IMR-90 (cell line): ENCODE measurements around the gene ANKRD22. TPM values are rescaled to one million over a fixed set of nuclear protein-coding genes. Genes with fewer than 3 reads are reported as not detected.

Source experiments
- ATAC-seq: fragments of 200-7000 bp; cut with Tn5 transposase; 2 replicates; pipeline ENCODE4 v1.9.1; 2020; ENCODE audit warnings: low read depth, mild to moderate bottlenecking, moderate library complexity
- BruUV-seq: library from RNA; stranded (reverse); fragments of 400-500 nt; replicated peaks from 2 replicates; lab custom pipeline; 2021; lab: Mats Ljungman, UMichigan
- CTCF ChIA-PET: fragments of 300-600 bp; formaldehyde crosslinking; extraction: SDS; loops from one replicate; lab custom pipeline; 2021; ENCODE audit warnings: antibody characterized with exemption; lab: Yijun Ruan, JAX
- POLR2A ChIA-PET: fragments of 300-600 bp; sonication (Branson Sonifier 250); formaldehyde crosslinking; loops from one replicate; lab custom pipeline; 2022; ENCODE audit warnings: antibody characterized with exemption; ENCODE audit not compliant: unreplicated experiment; lab: Charles Lee
- DNase-seq: peaks from one replicate; pipeline ENCODE4 v3.0.0; 2013
- H2AFZ ChIP-seq: replicated peaks from 2 replicates; pipeline ENCODE3; 2013; ENCODE audit warnings: low read length, mild to moderate bottlenecking; ENCODE audit not compliant: poor library complexity
- H2AK5ac ChIP-seq: 2 replicates; pipeline ENCODE4 v1.6.1; 2013; ENCODE audit warnings: low read depth, low read length, inconsistent platforms
- H2AK9ac ChIP-seq: replicated peaks from 2 replicates; pipeline ENCODE3; 2013; ENCODE audit warnings: mild to moderate bottlenecking, low read depth, low read length, moderate library complexity; ENCODE audit not compliant: poor library complexity
- H2BK120ac ChIP-seq: 2 replicates; pipeline ENCODE4 v1.6.1; 2013; ENCODE audit warnings: low read depth, low read length, inconsistent platforms
- H2BK15ac ChIP-seq: 3 replicates; pipeline ENCODE4 v1.6.1; 2013; ENCODE audit warnings: low read depth, low read length, inconsistent platforms
- H2BK20ac ChIP-seq: 2 replicates; pipeline ENCODE4 v1.6.1; 2013; ENCODE audit warnings: low read depth, mild to moderate bottlenecking, inconsistent platforms, low read length, moderate library complexity
- H2BK5ac ChIP-seq: 2 replicates; pipeline ENCODE4 v1.6.1; 2013; ENCODE audit warnings: mild to moderate bottlenecking, low read depth, low read length, inconsistent platforms; ENCODE audit not compliant: poor library complexity, severe bottlenecking
- H3K14ac ChIP-seq: replicated peaks from 2 replicates; pipeline ENCODE4 v1.6.1; 2013; ENCODE audit warnings: low read depth, low read length, inconsistent platforms
- H3K18ac ChIP-seq: 2 replicates; pipeline ENCODE4 v1.6.1; 2013; ENCODE audit warnings: low read depth, low read length, control low read depth
- H3K23ac ChIP-seq: 2 replicates; pipeline ENCODE4 v1.6.1; 2013; ENCODE audit warnings: low read depth, low read length, inconsistent platforms
- H3K27ac ChIP-seq: 2 replicates; pipeline ENCODE4 v1.5.1; 2013; ENCODE audit warnings: mild to moderate bottlenecking, control low read depth, low read length; ENCODE audit not compliant: insufficient read depth
- H3K27me3 ChIP-seq: 2 replicates; pipeline ENCODE4 v1.6.1; 2013; ENCODE audit warnings: low read length; ENCODE audit not compliant: control insufficient read depth, insufficient read depth
- H3K36me3 ChIP-seq: 2 replicates; pipeline ENCODE4 v1.6.1; 2013; ENCODE audit warnings: low read length, mixed read lengths; ENCODE audit not compliant: control insufficient read depth, insufficient read depth
- H3K4ac ChIP-seq: 2 replicates; pipeline ENCODE4 v1.6.1; 2013; ENCODE audit warnings: low read depth, low read length, inconsistent platforms
- H3K4me1 ChIP-seq: 2 replicates; pipeline ENCODE4 v1.6.1; 2013; ENCODE audit warnings: low read length, mixed read lengths; ENCODE audit not compliant: control insufficient read depth, insufficient read depth
- H3K4me2 ChIP-seq: 2 replicates; pipeline ENCODE4 v1.6.1; 2013; ENCODE audit warnings: low read depth, mild to moderate bottlenecking, control low read depth, low read length, moderate library complexity
- H3K4me3 ChIP-seq: 2 replicates; pipeline ENCODE4 v1.5.1; 2013; ENCODE audit warnings: low read depth, mild to moderate bottlenecking, control low read depth, low read length, moderate library complexity; ENCODE audit not compliant: insufficient read depth
- H3K56ac ChIP-seq: 2 replicates; pipeline ENCODE4 v1.6.1; 2013; ENCODE audit warnings: low read length, inconsistent platforms; ENCODE audit not compliant: insufficient read depth; ENCODE audit errors: extremely low read depth
- H3K79me1 ChIP-seq, 2 experiments: 2 replicates each; pipeline ENCODE4 v1.6.1; 2013; ENCODE audit warnings: low read length in 2 of 2, inconsistent platforms in 1 of 2, low read depth in 1 of 2
- H3K9ac ChIP-seq: 2 replicates; pipeline ENCODE4 v1.6.1; 2013; ENCODE audit warnings: low read depth, low read length, control low read depth
- H3K9me1 ChIP-seq: 2 replicates; pipeline ENCODE4 v1.6.1; 2013; ENCODE audit warnings: low read length, inconsistent platforms; ENCODE audit not compliant: insufficient read depth
- H3K9me3 ChIP-seq: 2 replicates; pipeline ENCODE4 v1.6.1; 2013; ENCODE audit warnings: low read length; ENCODE audit not compliant: control insufficient read depth, insufficient read depth
- H4K20me1 ChIP-seq: 2 replicates; pipeline ENCODE4 v1.6.1; 2013; ENCODE audit warnings: low read length, inconsistent platforms; ENCODE audit not compliant: insufficient read depth
- H4K5ac ChIP-seq: 2 replicates; pipeline ENCODE4 v1.6.1; 2013; ENCODE audit warnings: mild to moderate bottlenecking, low read depth, low read length, control low read depth
- H4K8ac ChIP-seq, 2 experiments: 2 replicates each; pipeline ENCODE4 v1.6.1; 2013; ENCODE audit warnings: low read depth in 2 of 2, low read length in 2 of 2, control low read depth in 1 of 2, inconsistent platforms in 1 of 2
- H4K91ac ChIP-seq: 2 replicates; pipeline ENCODE4 v1.6.1; 2013; ENCODE audit warnings: low read depth, low read length, inconsistent platforms; ENCODE audit not compliant: insufficient read depth
- CEBPB ChIP-seq: IDR thresholded peaks from 2 replicates; pipeline ENCODE4 v1.6.1; 2012; ENCODE audit warnings: low read depth, low read length, improper control_type of control experiment
- CHD1 ChIP-seq: IDR thresholded peaks from 2 replicates; pipeline ENCODE4 v1.6.1; 2012; ENCODE audit warnings: low read depth, low read length, improper control_type of control experiment
- FOS ChIP-seq: fragments of 150-350 bp; IDR thresholded peaks from 2 replicates; pipeline ENCODE4 v1.6.1; 2016; ENCODE audit warnings: low read depth, low read length
- MAZ ChIP-seq: IDR thresholded peaks from 2 replicates; pipeline ENCODE4 v1.6.1; 2012; ENCODE audit warnings: low read depth, mild to moderate bottlenecking, low read length, improper control_type of control experiment, moderate library complexity, borderline replicate concordance
- MXI1 ChIP-seq: IDR thresholded peaks from 2 replicates; pipeline ENCODE4 v1.6.1; 2012; ENCODE audit warnings: low read depth, mild to moderate bottlenecking, low read length, moderate library complexity, borderline replicate concordance
- RCOR1 ChIP-seq: IDR thresholded peaks from 2 replicates; pipeline ENCODE4 v1.6.1; 2012; ENCODE audit warnings: mild to moderate bottlenecking, low read length, improper control_type of control experiment; ENCODE audit not compliant: insufficient replicate concordance
- RFX5 ChIP-seq: IDR thresholded peaks from 2 replicates; pipeline ENCODE4 v1.8.0; 2012; ENCODE audit warnings: low read depth, mild to moderate bottlenecking, low read length, moderate library complexity
- WGBS, 2 experiments: methylation state at CpG; one replicate each; pipeline versions ENCODE4 v1.1.5 to v1.1.7; 2013; ENCODE audit warnings: missing lambda C conversion rate in 2 of 2; ENCODE audit not compliant: insufficient read length in 1 of 2; ENCODE audit errors: extremely low coverage in 2 of 2; 5-methylcytosine and 5-hydroxymethylcytosine counted together
- dilution Hi-C: fragments of 300-500 bp; cut with HindIII; formaldehyde crosslinking; loops from one replicate; pipeline ENCODE4 v1.14.3; 2018; ENCODE audit warnings: low sequenced_read_pairs; ENCODE audit not compliant: unreplicated experiment
- in situ Hi-C: fragments of 300-500 bp; cut with MboI; formaldehyde crosslinking; loops from 3 replicates; pipeline ENCODE4 v1.14.3; 2019; ENCODE audit warnings: low sequenced_read_pairs, inconsistent platforms, mixed read lengths
- intact Hi-C: fragments of 100-400 bp; cut with micrococcal nuclease; formaldehyde crosslinking; loops from 2 replicates; pipeline ENCODE4 v1.10.0; 2022
- polyA plus RNA-seq, 3 experiments: library from polyadenylated mRNA; depleted of rRNA; stranded (reverse); fragments of >200 nt; gene quantifications; 2 replicates each; pipeline ENCODE4 v1.2.3, GENCODE V29; 2012; ENCODE audit warnings: low replicate concordance in 1 of 3
- total RNA-seq: library from RNA; depleted of rRNA; stranded (reverse); fragments of >200 nt; gene quantifications from 2 replicates; pipeline ENCODE4 v1.2.3, GENCODE V29; 2012
- TF ChIP-seq, protein P1 (sequence below): conservative IDR thresholded peaks from 2 replicates; pipeline ENCODE4 v1.5.1; 2012; ENCODE audit warnings: mild to moderate bottlenecking, low read depth, low read length, improper control_type of control experiment

The ANKRD22 gene
- total and polyA plus RNA-seq, 2 of the 4 experiments (the other 2 are of a cell fraction) = not detected

DNA sequence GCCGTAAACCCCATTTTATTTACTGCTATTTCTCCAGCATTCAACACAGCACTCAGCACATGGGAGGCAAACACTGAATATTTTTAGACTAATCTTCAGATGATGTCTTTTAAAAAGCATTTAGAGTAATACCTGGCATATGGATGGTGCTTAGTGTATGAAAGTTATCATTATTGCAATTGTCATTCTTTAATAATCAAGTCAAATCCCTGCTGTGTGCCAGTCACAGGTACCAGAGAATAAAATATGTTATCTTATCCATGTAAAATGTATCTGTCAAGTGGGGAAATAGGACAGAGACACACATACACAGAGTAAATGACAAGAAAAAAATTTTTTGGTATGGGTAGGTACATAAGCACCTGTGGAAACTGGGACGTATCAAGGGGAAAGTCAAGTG lies 18.5 kb downstream of the ANKRD22 start:
- dilution Hi-C loops = no loop called here
- no peak overlapping the region for H2AFZ ChIP-seq
- no peak overlapping the region for H4K91ac ChIP-seq
- no TSS peak for BruUV-seq
- H3K4ac ChIP-seq = no peak overlapping the region
- no peak overlapping the region for H3K4me2 ChIP-seq
- H3K56ac ChIP-seq = no peak overlapping the region
- no peaks in the 10 kb centered on the region for H3K9me3 ChIP-seq
- no peak overlapping the region for H2BK15ac ChIP-seq
- no peak overlapping the region for H3K9ac ChIP-seq
- no CpG with 5 or more reads among the region's 2 CpGs for WGBS, 2 experiments
- intact Hi-C loops = no loop called here
- no peak overlapping the region for H2AK5ac ChIP-seq
- H2AK9ac ChIP-seq = no peak overlapping the region
- no peak overlapping the region for H2BK20ac ChIP-seq
- H3K27me3 ChIP-seq = no peaks in the 10 kb centered on the region
- TF ChIP-seq RCOR1 = no peak
- TF ChIP-seq RFX5 = no peak
- TF ChIP-seq MAZ = no peak
- no peak for TF ChIP-seq CEBPB
- TF ChIP-seq CHD1 = no peak
- TF ChIP-seq FOS = no peak
- no peak for TF ChIP-seq MXI1
- TF ChIP-seq, protein P1, sequence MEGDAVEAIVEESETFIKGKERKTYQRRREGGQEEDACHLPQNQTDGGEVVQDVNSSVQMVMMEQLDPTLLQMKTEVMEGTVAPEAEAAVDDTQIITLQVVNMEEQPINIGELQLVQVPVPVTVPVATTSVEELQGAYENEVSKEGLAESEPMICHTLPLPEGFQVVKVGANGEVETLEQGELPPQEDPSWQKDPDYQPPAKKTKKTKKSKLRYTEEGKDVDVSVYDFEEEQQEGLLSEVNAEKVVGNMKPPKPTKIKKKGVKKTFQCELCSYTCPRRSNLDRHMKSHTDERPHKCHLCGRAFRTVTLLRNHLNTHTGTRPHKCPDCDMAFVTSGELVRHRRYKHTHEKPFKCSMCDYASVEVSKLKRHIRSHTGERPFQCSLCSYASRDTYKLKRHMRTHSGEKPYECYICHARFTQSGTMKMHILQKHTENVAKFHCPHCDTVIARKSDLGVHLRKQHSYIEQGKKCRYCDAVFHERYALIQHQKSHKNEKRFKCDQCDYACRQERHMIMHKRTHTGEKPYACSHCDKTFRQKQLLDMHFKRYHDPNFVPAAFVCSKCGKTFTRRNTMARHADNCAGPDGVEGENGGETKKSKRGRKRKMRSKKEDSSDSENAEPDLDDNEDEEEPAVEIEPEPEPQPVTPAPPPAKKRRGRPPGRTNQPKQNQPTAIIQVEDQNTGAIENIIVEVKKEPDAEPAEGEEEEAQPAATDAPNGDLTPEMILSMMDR = no peak
- no peak overlapping the region for H2BK120ac ChIP-seq
- H2BK5ac ChIP-seq = no peak overlapping the region
- POLR2A ChIA-PET = no interaction called here
- no peaks in the 10 kb centered on the region for H3K79me1 ChIP-seq
- H3K4me1 ChIP-seq = no peaks in the 10 kb centered on the region
- H4K8ac ChIP-seq = no peak overlapping the region
- no peaks in the 10 kb centered on the region for H4K20me1 ChIP-seq
- no peak for DNase-seq
- no peak overlapping the region for H3K14ac ChIP-seq
- in situ Hi-C loops = loop anchor here (10.0 kb wide), 1 partner anchor 392 kb away; no protein-coding TSS in a partner anchor
- CTCF ChIA-PET = no interaction called here
- H3K36me3 ChIP-seq = no peaks in the 10 kb centered on the region
- H3K23ac ChIP-seq = no peak overlapping the region
- H3K9me1 ChIP-seq = no peaks in the 10 kb centered on the region
- no peak overlapping the region for H3K27ac ChIP-seq
- H3K4me3 ChIP-seq = no peak overlapping the region
- H3K18ac ChIP-seq = no peak overlapping the region
- H4K5ac ChIP-seq = no peak overlapping the region
- ATAC-seq = no peak
